Endodermal cell (in vitro differentiated cells): Measurements from ENCODE around the gene SETDB2. TPM values are rescaled to one million over a fixed set of nuclear protein-coding genes. Genes with fewer than 3 reads are reported as not detected.

ENCODE experiments used
- DNase-seq: peaks from one replicate; pipeline ENCODE4 v3.0.0-alpha.2; 2017
- H3K27ac ChIP-seq: 2 replicates; pipeline ENCODE4 v1.5.1; 2013; ENCODE audit warnings: mild to moderate bottlenecking, low read depth, low read length, moderate library complexity
- H3K27me3 ChIP-seq: 2 replicates; pipeline ENCODE4 v1.6.1; 2013; ENCODE audit warnings: mild to moderate bottlenecking, low read length, moderate library complexity; ENCODE audit not compliant: insufficient read depth, control insufficient read depth, poor library complexity, severe bottlenecking
- H3K36me3 ChIP-seq: 2 replicates; pipeline ENCODE4 v1.7.0; 2013; ENCODE audit warnings: mild to moderate bottlenecking, low read length, moderate library complexity; ENCODE audit not compliant: control insufficient read depth, insufficient read depth
- H3K4me1 ChIP-seq: one replicate; pipeline ENCODE4 v1.7.0; 2013; ENCODE audit warnings: low read length; ENCODE audit not compliant: control insufficient read depth, insufficient read depth
- H3K4me3 ChIP-seq: 2 replicates; pipeline ENCODE4 v1.5.1; 2013; ENCODE audit warnings: mild to moderate bottlenecking, low read length, moderate library complexity
- H3K9ac ChIP-seq: 2 replicates; pipeline ENCODE4 v1.6.1; 2013; ENCODE audit warnings: mild to moderate bottlenecking, low read length, moderate library complexity; ENCODE audit not compliant: poor library complexity, severe bottlenecking; ENCODE audit errors: extremely low read depth
- H3K9me3 ChIP-seq: 2 replicates; pipeline ENCODE4 v1.6.1; 2013; ENCODE audit warnings: mild to moderate bottlenecking, low read length, moderate library complexity; ENCODE audit not compliant: control insufficient read depth
- H3K27ac Mint-ChIP-seq: 2 replicates; pipeline ENCODE4 v1.8.0; 2020; ENCODE audit warnings: mixed read lengths
- H3K27me3 Mint-ChIP-seq: 2 replicates; pipeline ENCODE4 v1.8.0; 2021; ENCODE audit warnings: mild to moderate bottlenecking, mixed read lengths; ENCODE audit not compliant: insufficient read depth
- H3K36me3 Mint-ChIP-seq: 2 replicates; pipeline ENCODE4 v1.8.0; 2020; ENCODE audit warnings: low read depth, mixed read lengths
- H3K4me1 Mint-ChIP-seq: 2 replicates; pipeline ENCODE4 v1.8.0; 2020; ENCODE audit warnings: mixed read lengths
- H3K4me3 Mint-ChIP-seq: 2 replicates; pipeline ENCODE4 v1.8.0; 2020; ENCODE audit warnings: mild to moderate bottlenecking, moderate library complexity, mixed read lengths
- H3K9me3 Mint-ChIP-seq: 2 replicates; pipeline ENCODE4 v1.8.0; 2020; ENCODE audit warnings: mild to moderate bottlenecking, mixed read lengths
- WGBS, 2 experiments: methylation state at CpG; one replicate each; pipeline versions ENCODE4 v1.1.5 to v1.1.7; 2013; ENCODE audit warnings: missing lambda C conversion rate in 2 of 2, mixed read lengths in 1 of 2; ENCODE audit not compliant: insufficient coverage in 1 of 2, insufficient read length in 1 of 2; 5-methylcytosine and 5-hydroxymethylcytosine counted together
- total RNA-seq, 2 donors: library from RNA; stranded (reverse); fragmentation: NEBNext Ultra II Directional in 1 of 2; extraction: Animal tissue kit (Norgen Biotek cat#: 25700) in 1 of 2; gene quantifications; 2 replicates in 1 of 2; 3 replicates in 1 of 2; pipeline ENCODE4 v1.2.1, GENCODE V29; 2021
- TF ChIP-seq, protein P1 (sequence below): fragments of 200-600 bp; sonication (generic); conservative IDR thresholded peaks from 2 replicates; pipeline ENCODE4 v1.5.0; 2021; ENCODE audit warnings: antibody characterized with exemption, mild to moderate bottlenecking

Gene SETDB2
- total RNA-seq, 2 donors from 2014 or later: 7.8 to 9.5 TPM

DNA sequence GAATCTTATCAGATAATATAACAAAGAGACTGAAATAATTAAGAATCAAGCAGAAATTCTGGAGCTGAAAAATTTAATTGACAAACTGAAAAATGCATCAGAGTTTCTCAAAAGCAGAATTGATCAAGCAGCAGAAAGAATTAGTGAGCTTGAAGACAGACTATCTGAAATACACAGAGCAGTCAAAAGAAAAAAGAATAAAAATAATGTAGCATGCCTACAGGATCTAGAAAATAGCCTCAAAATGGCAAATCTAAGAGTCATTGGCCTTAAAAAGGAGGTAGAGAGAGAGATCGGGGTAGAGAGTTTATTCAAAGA, 39.4 kb upstream of the SETDB2 start:
- H3K27ac Mint-ChIP-seq: no peak overlapping the region
- Histone ChIP-seq H3K4me3 (no peak overlapping the region), H3K36me3 (no peaks in the 10 kb centered on the region), H3K27me3 (no peaks in the 10 kb centered on the region), H3K9me3 (peaks cover 3% of the 10 kb centered on the region), H3K27ac (no peak overlapping the region), H3K4me1 (no peaks in the 10 kb centered on the region), H3K9ac (no peak overlapping the region)
- H3K4me3 Mint-ChIP-seq: no peak overlapping the region
- 94% methylated on average over 1 of the region's 1 CpG; no CpG with 5 or more reads in 1 of the 2 experiments for WGBS, 2 experiments
- peaks cover 6% of the 10 kb centered on the region for H3K4me1 Mint-ChIP-seq
- TF ChIP-seq, protein P1, sequence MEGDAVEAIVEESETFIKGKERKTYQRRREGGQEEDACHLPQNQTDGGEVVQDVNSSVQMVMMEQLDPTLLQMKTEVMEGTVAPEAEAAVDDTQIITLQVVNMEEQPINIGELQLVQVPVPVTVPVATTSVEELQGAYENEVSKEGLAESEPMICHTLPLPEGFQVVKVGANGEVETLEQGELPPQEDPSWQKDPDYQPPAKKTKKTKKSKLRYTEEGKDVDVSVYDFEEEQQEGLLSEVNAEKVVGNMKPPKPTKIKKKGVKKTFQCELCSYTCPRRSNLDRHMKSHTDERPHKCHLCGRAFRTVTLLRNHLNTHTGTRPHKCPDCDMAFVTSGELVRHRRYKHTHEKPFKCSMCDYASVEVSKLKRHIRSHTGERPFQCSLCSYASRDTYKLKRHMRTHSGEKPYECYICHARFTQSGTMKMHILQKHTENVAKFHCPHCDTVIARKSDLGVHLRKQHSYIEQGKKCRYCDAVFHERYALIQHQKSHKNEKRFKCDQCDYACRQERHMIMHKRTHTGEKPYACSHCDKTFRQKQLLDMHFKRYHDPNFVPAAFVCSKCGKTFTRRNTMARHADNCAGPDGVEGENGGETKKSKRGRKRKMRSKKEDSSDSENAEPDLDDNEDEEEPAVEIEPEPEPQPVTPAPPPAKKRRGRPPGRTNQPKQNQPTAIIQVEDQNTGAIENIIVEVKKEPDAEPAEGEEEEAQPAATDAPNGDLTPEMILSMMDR: no peak
- no peak for DNase-seq
- no peaks in the 10 kb centered on the region for H3K36me3 Mint-ChIP-seq
- no peaks in the 10 kb centered on the region for H3K27me3 Mint-ChIP-seq
- H3K9me3 Mint-ChIP-seq: no peaks in the 10 kb centered on the region

DNA sequence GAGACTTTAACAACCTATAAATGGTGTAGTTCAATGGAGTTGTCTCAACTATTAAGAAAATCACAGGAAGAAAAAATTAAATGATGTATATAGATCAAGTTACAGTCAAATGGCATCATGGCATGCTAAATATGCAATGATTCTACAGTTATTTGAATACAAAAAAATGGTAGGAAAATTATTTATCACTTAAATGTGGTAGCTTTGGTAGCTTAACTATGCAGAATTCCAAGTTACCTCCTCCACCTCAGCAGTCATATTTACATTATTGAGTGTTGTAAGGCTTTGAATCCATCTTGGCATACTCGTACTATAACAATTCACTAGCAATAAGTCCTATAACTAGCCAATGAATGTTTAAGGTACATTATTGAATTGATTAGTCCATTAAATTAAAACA, 37.0 kb upstream of the SETDB2 start:
- Histone ChIP-seq H3K4me3 (no peak overlapping the region), H3K4me1 (no peaks in the 10 kb centered on the region), H3K36me3 (no peaks in the 10 kb centered on the region), H3K27me3 (no peaks in the 10 kb centered on the region), H3K27ac (no peak overlapping the region), H3K9me3 (peaks cover 3% of the 10 kb centered on the region), H3K9ac (no peak overlapping the region)
- WGBS, 2 experiments: 100% methylated on average over 1 of the region's 1 CpG; no CpG with 5 or more reads in 1 of the 2 experiments
- no peaks in the 10 kb centered on the region for H3K4me1 Mint-ChIP-seq
- H3K27me3 Mint-ChIP-seq: no peaks in the 10 kb centered on the region
- no peak overlapping the region for H3K4me3 Mint-ChIP-seq
- no peak for DNase-seq
- no peak overlapping the region for H3K27ac Mint-ChIP-seq
- H3K9me3 Mint-ChIP-seq: no peaks in the 10 kb centered on the region
- TF ChIP-seq, protein P1: no peak
- no peaks in the 10 kb centered on the region for H3K36me3 Mint-ChIP-seq

DNA sequence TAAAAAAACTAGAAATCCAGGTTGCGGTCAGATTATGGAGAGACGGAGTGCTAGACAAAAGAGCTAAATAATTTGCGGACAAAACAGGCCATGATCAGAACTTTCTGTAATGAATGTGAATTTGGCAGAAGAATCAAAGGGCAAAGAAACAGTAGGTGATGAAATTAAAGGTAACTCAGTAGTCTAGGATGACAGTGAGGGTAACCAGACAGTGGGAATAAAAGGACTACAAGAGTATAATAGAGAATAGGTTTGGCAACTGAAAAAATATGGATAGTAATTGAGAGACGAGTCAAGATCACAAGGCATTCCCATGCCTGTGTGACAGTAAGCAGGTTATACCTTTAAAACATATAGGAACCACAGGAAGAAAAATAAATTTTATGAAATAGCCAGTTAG, 36.1 kb upstream of the SETDB2 start:
- Histone ChIP-seq H3K36me3 (no peaks in the 10 kb centered on the region), H3K9me3 (peaks cover 3% of the 10 kb centered on the region), H3K27me3 (no peaks in the 10 kb centered on the region), H3K9ac (no peak overlapping the region), H3K4me1 (no peaks in the 10 kb centered on the region), H3K27ac (no peak overlapping the region), H3K4me3 (no peak overlapping the region)
- WGBS, 2 experiments: 92 to 94% methylated on average over 4 of the region's 4 CpGs
- Mint-ChIP-seq H3K27me3 (peaks cover 3% of the 10 kb centered on the region), H3K27ac (no peak overlapping the region), H3K36me3 (no peaks in the 10 kb centered on the region), H3K4me1 (no peaks in the 10 kb centered on the region), H3K9me3 (no peaks in the 10 kb centered on the region), H3K4me3 (no peak overlapping the region)
- TF ChIP-seq, protein P1: no peak
- DNase-seq: no peak
